Measurements from ENCODE around the gene ZG16B. TPM values are rescaled to one million over a fixed set of nuclear protein-coding genes. Genes with fewer than 3 reads are reported as not detected.
A peak's percentile ranks its signal among the peaks of the same experiment; 100 is the strongest.

The ZG16B gene
- total and polyA plus RNA-seq, 2 donors (not counting 1 experiment from before 2014, with no cell fraction given): not detected

GRCh38 chr16:2856686-2857450, 26.8 kb downstream of the ZG16B start:
- Histone ChIP-seq H3K9me3 (ENCODE audit: control extremely low read depth in 1 of 3, control insufficient read depth in 2 of 3, insufficient read depth in 1 of 3, low read length in 2 of 3) (peaks cover 0 to 57% (median 12%) of the 10 kb centered on the region in 3 donors), H3K27me3 (replicated peaks in 1 of 4; ENCODE audit: control extremely low read depth in 1 of 4, control insufficient read depth in 3 of 4, insufficient read depth in 4 of 4, low read length in 3 of 4) (peaks cover 0 to 50% (median 14%) of the 10 kb centered on the region in 4 experiments), H3K4me1 (ENCODE audit: control insufficient read depth in 2 of 2, insufficient read depth in 2 of 2, low read length in 2 of 2) (peaks cover 13 to 14% of the 10 kb centered on the region in 2 donors), H4K20me1 (ENCODE audit: control insufficient read depth, insufficient read depth, low read length, poor library complexity, severe bottlenecking) (no peaks in the 10 kb centered on the region), H3K36me3 (replicated peaks in 1 of 2; ENCODE audit: control extremely low read depth in 1 of 2, control insufficient read depth in 1 of 2, extremely low read depth in 1 of 2, insufficient read depth in 2 of 2, low read length in 1 of 2) (no peaks in the 10 kb centered on the region), H3K79me2 (ENCODE audit: control insufficient read depth, insufficient read depth, low read length) (no peaks in the 10 kb centered on the region), H3K27ac (ENCODE audit: low read length in 2 of 2) (no peak overlapping the region), H3K4me2 (replicated peaks; ENCODE audit: low read depth, low read length, poor library complexity, severe bottlenecking) (peak overlapping the region; percentile 62), H3K9ac (ENCODE audit: low read length) (no peak overlapping the region), H3K4me3 (ENCODE audit: control extremely low read depth in 1 of 5, extremely low read depth in 1 of 5, insufficient read depth in 1 of 5, low read depth in 2 of 5, low read length in 4 of 5) (no peak overlapping the region), H2AFZ (ENCODE audit: insufficient read depth, low read depth, low read length, poor library complexity, severe bottlenecking) (no peak overlapping the region)
- peaks cover 4% of the 10 kb centered on the region for H3K4me1 Mint-ChIP-seq
- no peak overlapping the region for H3K4me3 Mint-ChIP-seq
- intact Hi-C loops (cut with micrococcal nuclease): no loop called here
- ChIA-PET CTCF (no interaction called here), POLR2A (no interaction called here)
- peaks cover 27% of the 10 kb centered on the region for H3K27me3 Mint-ChIP-seq
- H3K9me3 Mint-ChIP-seq (ENCODE audit: insufficient read depth): peaks cover 6% of the 10 kb centered on the region
- no peak overlapping the region for H3K27ac Mint-ChIP-seq
- DNase-seq (no peak), ATAC-seq (ENCODE audit: low read depth) (no peak)
- WGBS (ENCODE audit: insufficient coverage): 86% methylated on average over 18 of the region's 24 CpGs
- TF ChIP-seq, protein P1, sequence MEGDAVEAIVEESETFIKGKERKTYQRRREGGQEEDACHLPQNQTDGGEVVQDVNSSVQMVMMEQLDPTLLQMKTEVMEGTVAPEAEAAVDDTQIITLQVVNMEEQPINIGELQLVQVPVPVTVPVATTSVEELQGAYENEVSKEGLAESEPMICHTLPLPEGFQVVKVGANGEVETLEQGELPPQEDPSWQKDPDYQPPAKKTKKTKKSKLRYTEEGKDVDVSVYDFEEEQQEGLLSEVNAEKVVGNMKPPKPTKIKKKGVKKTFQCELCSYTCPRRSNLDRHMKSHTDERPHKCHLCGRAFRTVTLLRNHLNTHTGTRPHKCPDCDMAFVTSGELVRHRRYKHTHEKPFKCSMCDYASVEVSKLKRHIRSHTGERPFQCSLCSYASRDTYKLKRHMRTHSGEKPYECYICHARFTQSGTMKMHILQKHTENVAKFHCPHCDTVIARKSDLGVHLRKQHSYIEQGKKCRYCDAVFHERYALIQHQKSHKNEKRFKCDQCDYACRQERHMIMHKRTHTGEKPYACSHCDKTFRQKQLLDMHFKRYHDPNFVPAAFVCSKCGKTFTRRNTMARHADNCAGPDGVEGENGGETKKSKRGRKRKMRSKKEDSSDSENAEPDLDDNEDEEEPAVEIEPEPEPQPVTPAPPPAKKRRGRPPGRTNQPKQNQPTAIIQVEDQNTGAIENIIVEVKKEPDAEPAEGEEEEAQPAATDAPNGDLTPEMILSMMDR (IDR thresholded peaks at IDR 0.05): no peak
- TF ChIP-seq EZH2 (IDR thresholded peaks at IDR 0.05; ENCODE audit: borderline replicate concordance, insufficient read depth, low read depth, low read length, poor library complexity, severe bottlenecking): no peak
